NCI-H1930 (cell line): Measurements from ENCODE around the gene FBXO45.
"Not testable (repeated sequence)": the region's sequence is repeated elsewhere in the genome, so short reads cannot be mapped to it uniquely, and the experiment has no call there.

Experiments
- DNase-seq, 2 experiments: peaks; one replicate each; lab custom pipeline; 2025; lab: John Stamatoyannopoulos, UW

Gene FBXO45

DNA sequence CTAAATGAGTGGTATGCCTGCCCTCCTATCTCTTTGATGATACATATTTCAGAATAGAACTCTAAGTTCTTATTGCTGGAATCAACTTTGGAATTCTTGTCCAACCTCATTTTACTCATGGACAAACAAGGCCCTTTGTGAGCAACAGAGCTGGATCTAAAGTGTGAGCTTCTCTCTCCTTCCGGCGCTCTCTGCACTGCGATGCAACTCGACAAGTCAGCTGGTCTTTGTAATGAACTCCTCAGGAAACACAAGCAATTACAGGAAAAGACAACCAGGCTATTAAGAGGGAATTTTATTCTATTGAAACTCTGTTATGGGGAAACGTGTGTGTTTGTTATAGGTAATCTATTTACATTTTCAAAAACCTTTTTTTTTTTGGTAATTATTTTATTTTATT is 50.8 kb downstream of the FBXO45 start:
- DNase-seq, result no peak

DNA sequence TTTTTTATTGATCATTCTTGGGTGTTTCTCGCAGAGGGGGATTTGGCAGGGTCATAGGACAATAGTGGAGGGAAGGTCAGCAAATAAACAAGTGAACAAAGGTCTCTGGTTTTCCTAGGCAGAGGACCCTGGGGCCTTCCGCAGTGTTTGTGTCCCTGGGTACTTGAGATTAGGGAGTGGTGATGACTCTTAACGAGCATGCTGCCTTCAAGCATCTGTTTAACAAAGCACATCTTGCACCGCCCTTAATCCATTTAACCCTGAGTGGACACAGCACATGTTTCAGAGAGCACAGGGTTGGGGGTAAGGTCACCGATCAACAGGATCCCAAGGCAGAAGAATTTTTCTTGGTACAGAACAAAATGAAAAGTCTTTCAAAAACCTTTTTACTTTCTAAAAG is 51.2 kb downstream of the FBXO45 start:
- not testable (repeated sequence) for DNase-seq

DNA sequence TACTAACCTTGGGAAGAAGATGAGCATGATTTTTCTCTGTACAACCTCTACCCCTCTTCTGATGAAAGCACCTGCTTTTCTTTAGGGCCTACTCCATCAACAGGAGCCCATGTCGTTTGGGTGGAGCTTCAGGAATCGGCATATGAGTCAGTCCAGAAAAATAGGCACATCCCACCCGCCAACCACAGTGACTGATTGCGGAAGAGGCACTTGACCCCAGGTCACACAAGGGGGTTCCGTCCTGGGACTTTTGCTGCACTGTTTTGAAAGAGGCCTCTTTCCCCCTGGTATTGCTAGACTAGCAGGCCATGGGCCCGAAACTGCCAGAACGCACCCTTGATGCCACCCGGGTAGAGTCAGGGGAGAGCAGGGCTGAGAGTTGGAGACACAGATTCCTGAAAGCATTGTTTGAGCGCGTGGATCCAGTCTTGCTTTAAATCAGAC is 51.7 kb downstream of the FBXO45 start:
- DNase-seq, result no peak

DNA sequence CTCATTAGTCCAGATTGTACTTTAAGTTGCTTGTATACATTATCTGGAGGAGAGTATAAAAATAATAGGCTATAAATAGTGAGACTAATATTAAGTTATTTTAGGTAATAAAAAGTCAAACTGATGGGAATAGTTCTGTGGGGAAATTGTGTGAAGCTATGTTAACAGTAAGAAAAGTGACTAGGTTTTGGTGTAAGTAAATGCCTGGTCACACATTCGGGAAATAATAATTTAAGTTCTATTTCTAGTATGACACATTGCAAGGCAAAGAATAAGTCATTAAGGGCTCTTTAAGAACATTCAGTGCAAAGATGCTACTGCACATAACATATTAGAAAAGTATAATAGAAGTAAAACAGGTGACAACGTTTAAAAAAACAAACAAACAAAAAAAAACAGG is 52.2 kb downstream of the FBXO45 start:
- DNase-seq, result no peak

DNA sequence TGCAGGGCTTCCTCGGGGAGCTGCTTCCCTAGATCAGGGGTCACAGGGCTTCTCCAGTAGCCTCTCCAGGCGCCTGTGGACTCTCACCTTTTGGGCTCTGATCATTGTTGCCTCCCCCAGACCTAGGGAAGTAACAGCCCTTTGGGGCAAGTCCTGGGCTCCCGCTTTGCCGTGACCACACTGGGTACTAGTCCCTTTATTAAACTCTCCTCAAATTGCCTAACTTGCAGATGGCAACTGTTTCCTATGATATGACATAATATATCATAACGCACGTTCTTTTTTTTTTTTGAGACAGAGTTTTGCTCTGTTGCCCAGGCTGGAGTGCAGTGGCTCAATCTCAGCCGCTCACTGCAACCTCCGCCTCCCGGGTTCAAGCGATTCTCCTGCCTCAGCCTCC is 53.2 kb downstream of the FBXO45 start:
- DNase-seq, result no peak

DNA sequence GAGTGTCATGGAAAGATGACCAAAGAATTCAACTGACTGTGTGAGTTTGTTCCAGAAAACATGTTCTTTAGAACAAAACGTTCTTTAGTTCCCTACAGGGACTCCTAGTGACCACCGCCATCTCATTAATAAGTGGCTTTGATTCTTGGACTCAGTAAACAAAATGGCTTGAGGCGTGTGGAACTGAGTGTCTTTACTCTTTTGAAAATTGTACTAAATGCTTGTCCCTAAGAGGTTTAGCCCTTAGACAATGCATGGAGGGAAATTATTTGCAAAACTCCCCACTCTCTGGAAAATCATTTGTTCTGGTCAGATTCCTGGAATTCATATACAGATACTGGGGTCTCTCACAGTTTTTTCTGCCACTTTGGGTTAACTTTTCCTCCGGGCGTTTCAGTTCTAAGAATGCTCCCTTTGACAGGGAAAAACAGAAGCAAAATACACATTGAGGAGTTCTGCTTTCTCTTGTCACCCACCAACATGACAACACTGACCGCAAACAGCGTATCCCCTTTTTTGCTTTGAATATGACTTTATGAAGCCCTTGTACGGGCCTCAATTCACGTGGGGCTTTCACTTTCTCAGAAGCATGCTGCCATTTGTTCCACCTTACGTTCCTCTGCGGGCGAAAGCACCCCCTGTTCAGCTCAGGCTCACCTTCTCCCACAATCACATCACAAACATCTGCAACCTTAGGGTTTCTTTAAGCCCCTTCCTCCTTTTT is 55.8 kb downstream of the FBXO45 start:
- no peak for DNase-seq

DNA sequence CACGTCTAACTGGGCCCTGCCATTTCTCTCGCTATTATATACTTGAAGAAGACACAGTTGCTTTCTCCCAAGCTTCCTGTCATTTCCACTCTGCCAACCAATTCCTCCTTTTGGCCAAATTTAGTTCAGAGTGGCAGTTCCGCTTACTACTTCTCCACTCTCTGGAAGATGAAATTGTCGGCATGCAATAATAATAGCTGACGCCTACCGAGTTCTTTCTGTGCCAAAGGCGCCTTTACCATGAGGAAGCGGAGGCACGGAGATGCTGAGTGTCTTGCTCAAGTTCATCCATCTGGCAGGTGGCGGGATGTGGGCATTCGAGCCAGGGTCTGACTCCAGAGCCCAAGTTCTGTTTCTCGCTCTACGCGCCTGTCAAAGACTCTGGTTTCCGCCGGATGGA is 56.4 kb downstream of the FBXO45 start:
- no peak for DNase-seq

DNA sequence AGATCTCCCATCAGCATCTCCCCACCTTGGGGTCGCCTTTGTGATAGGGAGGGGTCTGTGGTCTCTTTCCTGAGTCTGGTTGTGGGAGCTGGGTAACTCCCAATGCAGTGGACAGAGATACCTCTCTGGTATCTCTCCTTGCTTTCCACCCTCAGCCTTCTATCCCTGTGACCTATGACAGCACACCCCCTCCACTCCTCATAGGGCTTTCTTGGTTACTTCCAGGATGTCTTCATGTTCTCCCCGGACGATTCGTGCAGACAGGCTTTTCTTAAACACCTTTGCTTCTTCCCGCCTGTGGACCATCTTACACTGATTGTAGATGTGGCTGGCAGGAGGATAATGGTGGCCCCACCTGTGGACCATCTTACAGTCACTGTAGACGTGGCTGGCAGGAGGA is 56.9 kb downstream of the FBXO45 start:
- DNase-seq, result no peak

DNA sequence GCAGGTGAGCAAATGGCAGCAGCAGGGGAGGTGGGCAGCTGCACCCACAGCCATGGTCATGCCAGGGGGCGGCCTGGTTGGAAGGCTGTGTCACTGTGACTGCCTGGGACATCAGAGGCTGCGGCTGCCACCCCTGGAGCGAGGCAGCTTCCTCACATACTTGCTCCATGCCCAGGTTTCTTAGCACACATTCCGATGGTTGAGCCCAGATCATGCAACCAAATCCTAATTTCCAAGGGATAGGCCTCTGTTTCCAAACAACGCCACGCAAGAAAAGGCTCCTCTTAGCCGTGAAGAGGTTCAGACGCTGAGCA is 59.4 kb downstream of the FBXO45 start:
- no peak for DNase-seq

DNA sequence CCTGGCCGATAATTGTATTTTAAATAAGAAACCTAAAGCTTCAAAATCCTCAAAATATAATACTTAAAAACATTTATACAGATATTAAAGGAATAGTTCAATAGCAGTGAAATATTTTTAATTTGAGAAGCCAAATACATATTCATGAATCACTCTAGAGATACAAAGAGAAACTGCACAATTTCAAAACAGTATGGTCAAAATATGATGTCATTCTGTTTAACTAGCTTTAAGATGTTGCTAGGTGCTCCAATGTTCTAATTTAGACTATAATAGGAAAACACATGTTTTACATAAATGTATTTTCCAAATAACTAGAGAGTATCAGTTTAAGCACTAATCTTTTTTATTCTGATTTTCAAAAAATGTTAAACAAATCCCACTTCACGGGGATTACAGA is 60.8 kb downstream of the FBXO45 start:
- DNase-seq, result no peak

DNA sequence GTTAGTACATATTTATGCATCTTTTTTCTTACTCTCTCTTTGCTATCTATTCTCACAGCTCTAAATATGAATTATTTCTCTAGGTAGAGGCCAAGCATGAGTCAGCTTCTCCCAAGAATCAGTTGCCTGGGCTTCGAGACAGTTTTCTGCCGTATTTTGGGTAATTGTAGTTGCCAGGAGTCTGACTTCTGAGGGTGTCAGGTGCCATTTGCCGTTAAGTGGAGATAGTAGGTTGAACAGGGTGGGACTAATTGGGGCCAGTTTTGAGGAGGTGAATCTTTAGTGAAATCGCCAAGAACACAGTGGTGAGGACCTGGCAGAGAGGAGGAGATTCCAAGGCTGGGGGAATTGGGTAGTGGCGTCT is 63.2 kb downstream of the FBXO45 start:
- DNase-seq, result no peak

DNA sequence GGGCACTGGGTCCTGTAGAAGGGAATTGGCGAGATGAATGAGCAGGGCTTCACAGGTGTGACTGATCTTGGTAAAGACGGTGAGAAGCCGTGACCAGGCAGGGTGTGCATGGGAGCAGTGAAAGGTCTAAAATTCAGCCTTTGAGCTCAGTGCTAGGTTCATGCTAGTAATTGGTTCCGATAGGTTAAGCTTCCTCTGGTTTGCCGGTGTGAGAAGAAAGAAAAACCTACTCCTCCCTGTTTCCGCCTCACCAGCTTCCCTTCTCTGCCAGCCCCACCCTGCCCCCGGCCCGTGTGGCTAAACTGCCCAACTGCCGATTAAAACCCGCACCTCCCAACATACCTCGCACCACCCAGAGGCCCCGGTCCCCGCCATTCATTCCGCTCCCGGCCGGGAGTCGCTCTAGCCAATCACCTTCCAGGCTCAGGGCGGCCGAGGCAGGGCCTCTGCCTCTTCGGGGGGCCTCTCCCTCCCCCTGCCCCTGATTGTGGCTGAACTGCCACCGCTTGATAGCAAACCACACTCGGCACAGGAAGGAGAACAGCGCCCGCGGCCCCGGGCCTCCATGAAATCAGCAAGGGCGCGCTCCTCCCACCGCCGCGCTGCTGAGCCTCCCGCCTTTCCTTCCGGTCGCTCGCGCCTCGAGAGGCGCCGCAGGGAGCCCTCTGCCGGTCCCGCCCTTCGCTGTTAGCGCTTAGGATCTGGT is 63.7 kb downstream of the FBXO45 start:
- DNase-seq, result peak; percentile 82 to 86

DNA sequence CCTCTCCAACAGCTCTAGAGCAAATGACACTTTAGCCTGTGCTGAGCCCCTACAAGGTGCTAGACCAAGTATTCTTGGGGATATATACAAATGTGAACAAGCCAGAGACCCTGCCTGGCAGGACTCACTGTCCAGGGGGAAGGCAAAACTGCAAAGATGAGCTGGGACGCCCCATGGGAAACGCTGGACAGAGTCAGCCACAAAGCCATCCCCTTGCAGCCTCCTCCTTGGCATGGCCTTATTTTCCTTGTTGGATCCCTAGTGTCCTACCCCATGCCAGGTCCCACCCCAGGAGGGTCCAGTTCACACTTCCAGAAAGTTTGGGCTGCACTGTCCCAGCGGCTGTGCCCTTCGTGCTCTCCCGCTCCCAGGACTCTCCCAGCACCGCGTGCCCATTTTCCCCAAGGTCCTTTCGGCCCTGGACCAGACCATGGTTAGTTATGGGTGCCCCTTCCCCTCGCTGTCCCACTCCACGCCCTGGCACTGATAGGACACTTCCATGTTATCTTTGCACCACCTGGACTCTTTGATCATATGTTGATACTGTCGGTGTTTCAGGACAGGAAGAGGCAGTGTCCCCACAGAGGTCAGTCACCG is 65.2 kb downstream of the FBXO45 start:
- DNase-seq, result no peak

DNA sequence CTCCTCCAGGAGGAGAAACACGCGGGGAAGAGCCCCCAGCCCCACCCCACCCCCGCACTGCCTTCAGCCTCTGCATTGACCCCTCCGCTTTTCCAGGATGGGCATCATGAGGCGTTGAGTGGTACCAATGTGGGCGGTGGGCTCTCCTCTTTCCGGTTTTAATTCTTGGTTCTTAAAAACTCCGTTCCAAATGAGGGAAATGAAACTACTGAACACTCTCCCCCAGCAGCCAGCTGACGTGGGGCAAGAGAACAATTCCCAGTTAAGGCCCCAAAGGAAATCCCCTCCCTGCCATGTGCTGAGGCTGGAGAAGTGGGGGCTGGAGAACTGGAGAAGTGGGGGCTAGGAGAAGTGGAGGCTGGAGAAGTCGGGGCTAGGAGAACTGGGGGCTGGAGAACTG is 65.8 kb downstream of the FBXO45 start:
- DNase-seq, result no peak

DNA sequence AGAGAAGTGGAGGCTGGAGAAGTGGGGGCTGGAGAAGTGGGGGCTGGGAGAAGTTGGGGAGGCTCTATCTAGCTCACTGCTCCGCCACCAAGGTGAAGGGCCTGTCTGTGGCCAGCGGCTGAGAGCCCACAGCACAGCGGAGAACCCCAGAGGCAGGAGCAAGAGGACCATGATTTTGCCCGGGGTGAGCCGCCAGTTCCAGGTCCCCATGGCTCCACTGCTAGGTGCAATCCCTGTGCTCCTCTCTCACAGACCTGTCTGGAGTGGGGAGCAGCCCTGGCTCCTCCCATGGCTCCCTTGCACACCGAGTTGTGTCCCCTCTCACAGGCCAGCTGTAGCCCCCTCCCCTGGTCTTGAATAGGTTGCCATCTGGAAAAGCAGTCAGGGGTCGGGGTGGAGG is 66.4 kb downstream of the FBXO45 start:
- no peak for DNase-seq

DNA sequence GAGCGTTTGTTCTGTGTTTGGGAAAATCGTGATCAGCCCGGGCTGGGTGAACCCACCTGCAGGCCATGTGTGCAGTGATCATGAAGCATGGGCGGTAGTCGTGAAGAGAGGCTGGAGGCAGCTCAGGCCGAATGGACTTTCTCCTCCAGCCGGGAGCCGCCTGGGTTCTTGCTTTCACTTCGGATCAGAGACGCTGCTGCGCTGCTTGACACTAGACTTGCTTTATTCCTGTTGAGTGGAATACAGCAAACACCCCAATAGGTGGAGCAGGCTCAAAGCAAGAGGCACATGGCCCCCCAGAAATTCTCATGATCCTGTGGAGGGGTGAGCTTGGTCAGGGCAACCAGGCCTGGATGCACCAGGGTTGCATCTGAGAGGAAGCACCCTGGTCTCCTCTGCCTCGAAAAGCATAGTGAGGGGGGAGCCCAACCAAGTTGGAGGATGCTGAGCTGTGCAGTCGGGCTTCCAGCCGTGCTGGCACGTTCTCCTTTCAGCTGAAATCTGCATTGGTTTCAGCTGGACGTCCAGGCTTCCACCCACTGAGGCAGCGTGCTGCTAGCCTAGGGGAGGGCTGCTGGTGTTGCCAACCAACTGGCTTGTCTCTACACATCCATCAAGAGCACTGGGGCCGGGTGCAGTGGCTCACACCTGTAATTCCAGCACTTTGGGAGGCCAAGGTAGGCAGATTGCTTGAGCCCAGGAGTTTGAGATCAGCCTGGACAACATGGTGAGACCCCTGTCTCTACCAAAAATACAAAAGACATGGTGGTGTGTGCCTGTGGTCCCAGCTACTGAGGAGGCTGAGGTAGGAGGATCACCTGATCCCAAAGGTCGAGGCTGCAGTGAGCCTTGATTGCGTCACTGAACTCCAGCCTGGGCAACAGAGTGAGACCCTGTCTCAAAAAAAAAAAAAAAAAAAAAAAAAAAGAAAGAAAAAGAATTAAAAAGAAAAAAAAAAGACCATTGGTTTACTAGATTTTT is 68.2 kb downstream of the FBXO45 start:
- no peak for DNase-seq

DNA sequence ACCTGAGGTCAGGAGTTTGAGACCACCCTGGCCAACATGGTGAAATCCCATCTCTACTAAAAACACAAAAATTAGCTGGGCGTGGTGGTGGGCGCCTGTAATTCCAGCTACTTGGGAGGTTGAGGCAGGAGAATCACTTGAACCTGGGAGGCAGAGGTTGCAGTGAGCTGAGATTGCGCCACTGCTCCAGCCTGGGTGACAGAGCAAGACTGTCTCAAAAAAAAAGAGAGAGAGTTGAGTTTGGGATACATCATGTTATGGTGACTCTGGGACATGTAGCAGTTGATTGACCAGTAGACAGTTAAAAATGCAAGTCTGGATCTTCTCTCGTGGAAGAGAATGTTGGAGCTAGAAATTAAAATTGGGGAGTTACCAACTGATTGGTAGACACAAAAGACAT is 69.5 kb downstream of the FBXO45 start:
- DNase-seq, result not testable (repeated sequence)
